H9 (cell line): ENCODE results near the gene MGRN1. TPM values are rescaled to one million over a fixed set of nuclear protein-coding genes. Genes with fewer than 3 reads are reported as not detected.

ENCODE experiments used
- DNase-seq: peaks from one replicate; pipeline ENCODE4 v3.0.0-alpha.2; 2017
- H2AFZ ChIP-seq: one replicate; pipeline ENCODE4 v1.6.1; 2013; ENCODE audit warnings: mild to moderate bottlenecking, low read length, control low read depth, moderate library complexity
- H2AK5ac ChIP-seq: 2 replicates; pipeline ENCODE4 v1.6.1; 2013; ENCODE audit warnings: low read length, control low read depth, mixed read lengths; ENCODE audit not compliant: insufficient read length
- H2BK120ac ChIP-seq: one replicate; pipeline ENCODE4 v1.6.1; 2013; ENCODE audit warnings: low read depth, mild to moderate bottlenecking, low read length, control low read depth, inconsistent platforms; ENCODE audit not compliant: poor library complexity, severe bottlenecking
- H2BK12ac ChIP-seq: 2 replicates; pipeline ENCODE4 v1.6.1; 2013; ENCODE audit warnings: low read length, control low read depth, mixed read lengths, low read depth; ENCODE audit not compliant: insufficient read length
- H2BK15ac ChIP-seq: 2 replicates; pipeline ENCODE4 v1.6.1; 2013; ENCODE audit warnings: low read depth, low read length, control low read depth
- H2BK20ac ChIP-seq: one replicate; pipeline ENCODE4 v1.6.1; 2013; ENCODE audit warnings: low read depth, mild to moderate bottlenecking, low read length, control low read depth, inconsistent platforms; ENCODE audit not compliant: poor library complexity, severe bottlenecking
- H2BK5ac ChIP-seq: 2 replicates; pipeline ENCODE4 v1.6.1; 2013; ENCODE audit warnings: low read length, control low read depth, mixed read lengths; ENCODE audit not compliant: insufficient read length
- H3K14ac ChIP-seq: 2 replicates; pipeline ENCODE4 v1.6.1; 2013; ENCODE audit warnings: low read length, control low read depth; ENCODE audit not compliant: insufficient read depth
- H3K18ac ChIP-seq: 2 replicates; pipeline ENCODE4 v1.6.1; 2013; ENCODE audit warnings: low read depth, mild to moderate bottlenecking, mixed read lengths, low read length, control low read depth; ENCODE audit not compliant: insufficient read length
- H3K23ac ChIP-seq: 2 replicates; pipeline ENCODE4 v1.6.1; 2013; ENCODE audit warnings: low read length, control low read depth, mixed read lengths, low read depth; ENCODE audit not compliant: insufficient read length
- H3K23me2 ChIP-seq: 2 replicates; pipeline ENCODE4 v1.6.1; 2013; ENCODE audit warnings: low read depth, mild to moderate bottlenecking, mixed read lengths, low read length, control low read depth; ENCODE audit not compliant: insufficient read length, poor library complexity, severe bottlenecking
- H3K27ac ChIP-seq: 2 replicates; pipeline ENCODE4 v1.5.1; 2013; ENCODE audit warnings: low read length, control low read depth, mixed read lengths, low read depth; ENCODE audit not compliant: insufficient read length
- H3K27me3 ChIP-seq: 2 replicates; pipeline ENCODE4 v1.6.1; 2013; ENCODE audit warnings: low read length, control low read depth, inconsistent platforms; ENCODE audit not compliant: insufficient read depth
- H3K4ac ChIP-seq: 2 replicates; pipeline ENCODE4 v1.6.1; 2013; ENCODE audit warnings: low read depth, mild to moderate bottlenecking, control low read depth, inconsistent platforms, low read length, moderate library complexity
- H3K4me1 ChIP-seq: 2 replicates; pipeline ENCODE4 v1.6.1; 2013; ENCODE audit warnings: low read length, control low read depth, inconsistent platforms; ENCODE audit not compliant: insufficient read depth
- H3K4me2 ChIP-seq: 2 replicates; pipeline ENCODE4 v1.6.1; 2013; ENCODE audit warnings: low read length, control low read depth, mixed read lengths; ENCODE audit not compliant: insufficient read length, insufficient read depth
- H3K56ac ChIP-seq: 2 replicates; pipeline ENCODE4 v1.6.1; 2013; ENCODE audit warnings: low read depth, mild to moderate bottlenecking, mixed read lengths, low read length, control low read depth; ENCODE audit not compliant: insufficient read length
- H3K79me1 ChIP-seq: 2 replicates; pipeline ENCODE4 v1.6.1; 2013; ENCODE audit warnings: low read depth, mild to moderate bottlenecking, moderate library complexity, low read length, control low read depth, inconsistent platforms; ENCODE audit not compliant: insufficient read depth, poor library complexity, severe bottlenecking
- H3K79me2 ChIP-seq: 2 replicates; pipeline ENCODE4 v1.6.1; 2013; ENCODE audit warnings: low read length, control low read depth, inconsistent platforms; ENCODE audit not compliant: insufficient read depth
- H3K9ac ChIP-seq: 2 replicates; pipeline ENCODE4 v1.6.1; 2013; ENCODE audit warnings: low read length, control low read depth, mixed read lengths; ENCODE audit not compliant: insufficient read length; ENCODE audit errors: extremely low read depth
- H3K9me3 ChIP-seq: one replicate; pipeline ENCODE4 v1.6.1; 2013; ENCODE audit warnings: low read depth, low read length, inconsistent platforms; ENCODE audit not compliant: control insufficient read depth
- H3T11ph ChIP-seq: one replicate; pipeline ENCODE4 v1.6.1; 2013; ENCODE audit warnings: mild to moderate bottlenecking, low read length, control low read depth, inconsistent platforms
- H4K20me1 ChIP-seq: one replicate; pipeline ENCODE4 v1.6.1; 2013; ENCODE audit not compliant: control insufficient read depth, insufficient read length, insufficient read depth
- H4K5ac ChIP-seq: 2 replicates; pipeline ENCODE4 v1.6.1; 2013; ENCODE audit warnings: low read depth, mild to moderate bottlenecking, mixed read lengths, low read length, control low read depth; ENCODE audit not compliant: insufficient read length
- H4K8ac ChIP-seq: replicated peaks from 2 replicates; pipeline ENCODE4 v1.6.1; 2013; ENCODE audit warnings: low read length, control low read depth, mixed read lengths, low read depth; ENCODE audit not compliant: insufficient read length
- H4K91ac ChIP-seq: 2 replicates; pipeline ENCODE4 v1.6.1; 2013; ENCODE audit warnings: low read depth, mild to moderate bottlenecking, moderate library complexity, mixed read lengths, low read length, control low read depth; ENCODE audit not compliant: insufficient read length
- H3K27ac Mint-ChIP-seq, 3 experiments: 2 replicates in 2 of 3; 3 replicates in 1 of 3; pipeline ENCODE4 v1.8.0; 2020 to 2021; ENCODE audit warnings: mixed read lengths in 3 of 3, mild to moderate bottlenecking in 1 of 3, moderate library complexity in 1 of 3
- H3K27me3 Mint-ChIP-seq: 2 replicates; pipeline ENCODE4 v1.8.0; 2021; ENCODE audit warnings: low read depth, mild to moderate bottlenecking, moderate library complexity, mixed read lengths
- H3K36me3 Mint-ChIP-seq, 3 experiments: 2 replicates in 2 of 3; 3 replicates in 1 of 3; pipeline ENCODE4 v1.8.0; 2020 to 2021; ENCODE audit warnings: low read depth in 3 of 3, mixed read lengths in 3 of 3; ENCODE audit not compliant: insufficient read depth in 1 of 3
- H3K4me1 Mint-ChIP-seq, 2 experiments: 2 replicates each; pipeline ENCODE4 v1.8.0; 2020; ENCODE audit warnings: mixed read lengths in 2 of 2
- H3K4me3 Mint-ChIP-seq, 2 experiments: 2 replicates in 1 of 2; 3 replicates in 1 of 2; pipeline ENCODE4 v1.8.0; 2020 to 2021; ENCODE audit warnings: mild to moderate bottlenecking in 2 of 2, mixed read lengths in 2 of 2, moderate library complexity in 1 of 2
- H3K9me3 Mint-ChIP-seq, 2 experiments: 2 replicates in 1 of 2; 3 replicates in 1 of 2; pipeline ENCODE4 v1.8.0; 2020; ENCODE audit warnings: mild to moderate bottlenecking in 2 of 2, mixed read lengths in 2 of 2, moderate library complexity in 1 of 2
- CTCF ChIP-seq: fragments of 200-600 bp; sonication (generic); conservative IDR thresholded peaks from 3 replicates; pipeline ENCODE4 v1.8.0; 2021; ENCODE audit warnings: antibody characterized with exemption, mild to moderate bottlenecking
- WGBS: extraction: QIAGEN DNeasy Blood & Tissue Kit; methylation state at CpG from one replicate; pipeline ENCODE4 v1.1.7; 2013; ENCODE audit warnings: missing lambda C conversion rate, low lambda C conversion rate, mixed read lengths; ENCODE audit not compliant: insufficient read length; ENCODE audit errors: extremely low coverage; 5-methylcytosine and 5-hydroxymethylcytosine counted together
- total RNA-seq: library from RNA; stranded (reverse); gene quantifications from 2 replicates; pipeline ENCODE4 v1.2.1, GENCODE V29; 2021

MGRN1 gene
- total RNA-seq, 1 experiment from 2014 or later = 91.6 TPM

- H3K27ac Mint-ChIP-seq = no peak overlapping the region
- WGBS = no CpG with 5 or more reads among the region's 20 CpGs
- H2BK5ac ChIP-seq = no peak overlapping the region
These were observed 42.0 kb downstream of the MGRN1 start for GRCh38 chr16:4666537-4667202.

More at GRCh38 chr16:4666537-4667202, 42.0 kb downstream of the MGRN1 start:
- H3K79me2 ChIP-seq = no peaks in the 10 kb centered on the region
- no peak overlapping the region for H2BK15ac ChIP-seq
- H4K5ac ChIP-seq = no peak overlapping the region
- H3K9me3 ChIP-seq = no peaks in the 10 kb centered on the region
- H3K4me1 Mint-ChIP-seq = peaks cover 0 to 8% of the 10 kb centered on the region in 2 experiments; a peak in 2 of 4 replicates
- no peaks in the 10 kb centered on the region for H4K20me1 ChIP-seq
- H2BK20ac ChIP-seq = no peak overlapping the region
- no peak overlapping the region for H3K56ac ChIP-seq
- no peaks in the 10 kb centered on the region for H3K79me1 ChIP-seq
- H3K14ac ChIP-seq = no peak overlapping the region
- H3K4me1 ChIP-seq = no peaks in the 10 kb centered on the region
- no peaks in the 10 kb centered on the region for H3K9me3 Mint-ChIP-seq
- H3K4ac ChIP-seq = no peak overlapping the region
- DNase-seq = no peak
- no peak overlapping the region for H4K8ac ChIP-seq
- no peak overlapping the region for H3T11ph ChIP-seq
- no peaks in the 10 kb centered on the region for H3K23me2 ChIP-seq
- no peak; the same call in 2 of the 3 replicates for TF ChIP-seq CTCF
- no peak overlapping the region for H3K27ac ChIP-seq
- H3K27me3 ChIP-seq = no peaks in the 10 kb centered on the region
- H3K36me3 Mint-ChIP-seq = peaks cover 10 to 52% (median 13%) of the 10 kb centered on the region in 3 experiments; a peak in 6 of 7 replicates
- H4K91ac ChIP-seq = no peak overlapping the region
- H3K27me3 Mint-ChIP-seq = no peaks in the 10 kb centered on the region; the same call in 1 of the 2 replicates
- H3K4me3 Mint-ChIP-seq = no peak overlapping the region
- no peak overlapping the region for H3K9ac ChIP-seq
- H2BK12ac ChIP-seq = no peak overlapping the region
- no peak overlapping the region for H2AK5ac ChIP-seq
- H3K18ac ChIP-seq = no peak overlapping the region
- no peak overlapping the region for H3K4me2 ChIP-seq
- no peak overlapping the region for H2BK120ac ChIP-seq
- H2AFZ ChIP-seq = no peak overlapping the region
- H3K23ac ChIP-seq = no peak overlapping the region
